Stimulated activated CD8-positive, alpha-beta memory T cell treated with anti-CD3 and anti-CD28 coated beads, Interleukin-7, amount 100 ng/mL, for 24 hours (primary cell): ENCODE data around the gene ENOX2.

Experiments used
- DNase-seq: peaks from one replicate; pipeline ENCODE4 v3.0.0-alpha.2; 2020; ENCODE audit warnings: low read depth

ENOX2 gene

GRCh38 chrX:130884627-130885026 is 18.4 kb downstream of the ENOX2 start:
- DNase-seq: no peak

- DNase-seq: no peak
Measured at GRCh38 chrX:130879869-130880268, 23.1 kb downstream of the ENOX2 start.

- DNase-seq: no peak
Measured at GRCh38 chrX:130878350-130879341, 24.4 kb downstream of the ENOX2 start.

GRCh38 chrX:130877892-130878341 is 25.1 kb downstream of the ENOX2 start:
- no peak for DNase-seq

DNA sequence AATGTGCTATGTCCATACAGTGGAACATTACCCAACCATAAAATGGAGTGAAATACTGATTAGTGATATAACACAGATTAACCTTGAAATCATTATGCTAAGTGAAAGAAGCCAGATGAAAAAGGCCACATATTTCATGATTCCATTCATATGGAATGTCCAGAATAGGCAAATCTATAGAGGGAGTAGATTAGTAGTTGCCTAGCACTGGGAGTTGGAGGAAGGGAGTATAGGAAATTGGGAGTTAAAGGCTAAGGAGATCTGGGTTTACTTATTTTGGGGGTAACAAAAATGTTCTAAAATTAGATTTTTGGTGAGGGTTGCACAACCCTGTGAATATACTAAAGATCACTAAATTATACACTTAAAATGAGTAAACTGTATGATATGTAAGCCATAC is 26.8 kb downstream of the ENOX2 start:
- no peak for DNase-seq

GRCh38 chrX:130874751-130875150 is 28.3 kb downstream of the ENOX2 start:
- no peak for DNase-seq

GRCh38 chrX:130869239-130869638 is 33.8 kb downstream of the ENOX2 start:
- DNase-seq: no peak

- no peak for DNase-seq
Measured at GRCh38 chrX:130861462-130861861, 41.5 kb downstream of the ENOX2 start.

GRCh38 chrX:130857207-130857606 is 45.8 kb downstream of the ENOX2 start:
- DNase-seq: no peak

DNA sequence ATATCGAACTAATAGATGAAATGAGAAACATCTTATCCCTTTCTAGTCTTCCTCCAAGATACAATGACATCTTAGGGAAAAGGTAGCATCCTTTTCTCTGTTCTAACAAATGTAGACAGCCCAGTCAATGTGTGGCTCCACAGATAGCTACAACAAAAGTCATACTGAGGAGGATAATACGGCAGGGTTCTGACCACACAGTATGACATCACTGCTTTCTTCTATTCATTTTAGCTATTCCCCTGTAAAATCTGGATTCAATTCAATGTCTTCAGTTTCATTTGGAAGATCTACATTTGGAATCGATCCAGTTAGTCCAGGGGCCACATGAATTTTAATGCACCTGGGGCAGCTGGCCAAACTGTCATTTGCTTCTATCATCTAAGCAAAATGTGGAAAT is 51.4 kb downstream of the ENOX2 start:
- no peak for DNase-seq

DNA sequence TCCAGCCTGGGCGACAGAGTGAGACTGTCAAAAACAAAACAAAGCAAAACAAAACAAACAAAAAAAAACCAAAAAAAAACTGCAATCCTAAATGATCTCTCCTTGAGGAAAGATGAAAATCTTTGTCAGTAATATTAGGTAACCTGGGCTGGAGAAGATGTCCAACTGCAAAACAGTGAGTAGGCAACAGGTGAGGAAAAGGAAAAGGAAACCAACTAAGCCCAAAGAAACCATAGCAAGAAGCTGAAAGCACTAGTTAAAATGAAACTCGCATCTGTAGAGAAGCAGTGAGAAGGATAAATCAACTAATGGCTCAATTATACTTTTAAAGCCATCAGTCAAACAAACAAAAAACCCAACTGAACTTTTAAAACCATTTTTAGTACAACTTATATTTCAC is 54.2 kb downstream of the ENOX2 start:
- DNase-seq: no peak

DNA sequence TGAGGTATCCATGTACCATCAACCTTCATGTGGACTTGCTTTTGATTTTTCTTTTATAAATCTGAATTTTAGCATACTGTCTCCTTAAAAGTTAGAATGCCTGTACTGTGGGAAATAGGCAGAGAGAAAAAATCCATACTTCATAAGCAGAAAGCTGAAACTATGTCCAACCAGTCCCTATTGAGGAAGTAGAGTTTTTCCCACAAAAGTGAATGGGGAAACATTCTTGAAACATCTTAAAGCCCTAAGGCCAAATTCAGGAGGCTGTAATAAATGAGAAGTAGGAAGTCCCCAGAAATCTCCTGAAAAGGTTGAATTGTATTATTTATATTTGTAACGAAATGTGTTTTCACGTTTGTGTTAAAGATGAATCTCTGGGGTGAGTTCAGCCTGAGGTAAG is 56.3 kb downstream of the ENOX2 start:
- DNase-seq: no peak

DNA sequence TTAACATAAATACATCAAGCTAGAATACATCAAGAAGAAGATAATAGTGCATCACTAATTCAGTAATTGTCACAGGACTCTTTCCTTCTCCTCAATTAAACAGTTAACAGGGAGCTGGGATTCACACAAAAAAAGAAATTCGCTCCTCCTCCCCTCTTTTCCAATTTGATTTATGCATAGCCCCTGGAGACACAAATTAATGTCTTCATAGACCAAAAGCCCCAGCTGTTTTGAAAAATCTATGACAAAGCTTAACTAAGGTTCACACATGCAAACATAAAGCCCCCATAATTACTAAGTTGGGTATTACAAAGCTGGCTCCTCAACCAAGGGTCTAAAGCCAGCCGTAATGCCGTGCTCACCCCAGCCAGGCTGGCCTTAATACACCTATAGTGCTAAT is 61.2 kb downstream of the ENOX2 start:
- DNase-seq: no peak

- no peak for DNase-seq
Measured at GRCh38 chrX:130840345-130840744, 62.7 kb downstream of the ENOX2 start.

- no peak for DNase-seq
Measured at GRCh38 chrX:130836447-130836846, 66.6 kb downstream of the ENOX2 start.

DNA sequence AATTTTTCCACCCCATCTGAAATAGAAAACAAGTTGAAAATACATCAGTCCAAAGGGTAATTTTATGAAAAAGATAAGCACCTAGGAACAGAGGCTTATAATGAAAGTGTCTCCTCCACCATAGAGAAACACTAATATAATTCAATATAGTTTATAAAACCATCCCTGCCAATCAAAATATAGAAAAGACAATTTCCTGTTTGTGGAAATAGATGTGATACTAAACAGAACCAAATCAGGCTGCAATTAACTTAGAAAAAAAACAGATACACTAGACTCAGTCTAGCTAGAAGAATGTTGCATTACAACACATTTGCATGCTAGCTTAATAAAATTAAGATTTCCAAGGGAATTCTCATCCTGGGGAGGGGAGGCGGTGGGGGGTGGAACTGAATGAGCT is 68.2 kb downstream of the ENOX2 start:
- DNase-seq: no peak

DNA sequence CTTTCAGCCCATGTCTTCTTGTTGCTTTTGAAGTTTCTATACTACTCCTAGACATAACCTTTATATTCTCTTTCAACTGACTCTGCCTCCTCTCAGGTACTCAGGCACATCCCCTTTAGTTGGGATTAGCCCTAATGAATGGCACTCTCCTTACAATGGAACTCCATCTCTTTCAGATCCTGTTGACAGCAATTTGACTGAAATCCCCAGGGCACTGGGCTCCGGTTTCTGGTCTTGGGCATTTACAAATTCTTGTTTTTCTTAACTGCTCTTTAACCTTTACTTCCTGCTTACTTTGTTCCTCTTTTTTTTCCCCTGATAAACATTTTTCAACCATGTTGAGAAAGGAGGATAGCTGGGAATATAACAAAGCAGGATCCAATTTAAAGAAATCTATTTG is 68.9 kb downstream of the ENOX2 start:
- no peak for DNase-seq

- no peak for DNase-seq
Measured at GRCh38 chrX:130831347-130831722, 71.7 kb downstream of the ENOX2 start.

DNA sequence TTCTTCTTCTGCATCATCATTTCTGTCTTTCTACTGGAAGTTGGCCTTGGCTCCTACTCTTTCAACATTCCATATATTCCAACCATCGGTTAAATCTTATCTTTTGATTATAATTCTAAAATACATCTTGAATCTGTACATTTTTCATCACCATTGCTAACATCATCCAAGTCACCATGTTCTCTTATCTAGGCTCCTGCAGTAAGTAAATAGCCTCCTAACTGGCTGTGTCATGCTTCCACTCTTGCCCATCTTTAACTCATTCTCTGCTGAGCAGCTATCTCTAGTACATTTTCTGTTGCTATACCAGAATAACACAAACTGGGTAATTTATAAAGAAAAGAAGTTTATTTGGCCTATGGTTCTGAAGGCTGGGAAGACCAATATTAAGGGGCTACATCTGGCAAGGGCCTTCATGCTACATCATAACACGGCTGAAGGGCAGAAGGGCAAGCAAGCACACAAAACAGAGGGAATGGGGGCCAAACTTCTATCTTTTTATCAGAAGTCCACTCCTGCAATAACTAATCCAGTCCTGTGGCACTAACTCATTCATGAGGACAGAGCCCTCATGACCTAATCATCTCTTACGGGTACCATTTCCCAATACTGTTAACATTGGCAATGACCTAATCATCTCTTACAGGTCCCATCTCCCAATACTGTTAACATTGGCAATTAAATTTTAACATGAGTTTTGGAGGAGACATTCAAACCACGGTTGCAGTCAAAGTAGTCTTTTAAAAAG is 72.2 kb downstream of the ENOX2 start:
- no peak for DNase-seq

DNA sequence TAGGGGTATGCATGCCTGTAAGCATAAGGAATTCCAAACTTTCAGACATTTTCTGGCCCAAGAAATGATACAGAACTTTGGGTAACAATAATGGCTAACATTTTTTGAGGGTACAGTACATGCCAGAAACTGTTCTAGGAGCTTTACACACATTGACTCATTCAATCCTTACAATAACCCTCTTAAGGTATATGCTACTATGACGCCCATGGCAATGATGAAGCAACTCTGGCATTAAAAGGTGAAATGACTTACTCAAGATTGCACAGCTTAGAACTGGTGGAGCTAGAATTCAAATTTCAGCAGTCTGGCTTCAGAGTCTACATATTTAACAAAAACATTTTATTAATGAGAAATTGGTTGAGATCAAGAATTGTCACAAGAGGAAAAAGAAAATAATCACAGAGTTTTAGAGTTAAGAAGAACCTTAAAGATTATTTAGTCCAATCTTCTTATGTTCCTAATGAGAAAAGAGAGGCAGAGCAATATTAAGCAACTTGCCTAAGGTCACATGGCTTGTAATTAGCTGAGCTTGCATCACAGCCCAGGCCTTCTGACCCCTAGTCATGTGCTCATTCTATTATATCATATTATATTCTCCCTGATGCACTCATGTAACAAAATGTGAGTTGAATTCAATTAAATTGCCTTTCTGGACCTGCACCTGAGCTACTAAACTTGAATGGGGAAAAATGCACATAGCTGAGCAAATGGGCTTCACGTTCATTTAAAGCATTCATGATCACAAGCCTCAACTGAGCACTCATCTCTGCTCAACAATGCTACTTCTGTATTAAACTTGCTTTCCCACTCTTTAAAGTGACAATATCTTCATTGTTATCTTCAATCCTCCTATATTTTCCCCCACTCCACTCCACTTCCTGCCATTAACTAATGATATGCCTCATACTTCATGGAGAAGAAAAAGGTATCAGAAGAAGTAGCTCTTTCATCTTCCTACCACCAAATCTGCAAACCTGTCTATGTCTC is 73.2 kb downstream of the ENOX2 start:
- DNase-seq: no peak

- no peak for DNase-seq
Measured at GRCh38 chrX:130828641-130829040, 74.4 kb downstream of the ENOX2 start.

DNA sequence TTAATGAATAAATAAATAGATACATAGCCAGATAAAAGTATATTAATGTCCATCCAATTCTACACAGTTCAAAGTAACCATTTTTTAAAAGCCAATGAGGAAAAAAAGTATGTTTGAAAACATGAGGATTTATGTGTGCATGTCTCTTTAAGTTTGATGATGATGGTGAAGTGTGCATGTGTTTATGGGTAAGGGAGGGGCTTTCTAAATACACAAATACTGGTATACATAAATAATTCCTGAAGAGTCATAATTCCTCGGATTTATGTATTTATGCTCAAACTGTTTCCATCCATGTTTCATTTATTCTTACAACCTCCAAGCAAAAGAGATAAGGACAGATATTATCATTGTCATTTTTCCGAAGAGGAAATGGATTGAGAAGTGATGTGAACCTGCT is 75.4 kb downstream of the ENOX2 start:
- no peak for DNase-seq
